GM21390 (cell line): ENCODE data around the gene MTHFS.

Source experiments
- ATAC-seq: cut with Tn5 transposase; IDR thresholded peaks from one replicate; pipeline ENCODE4 v1.9.1; 2021; ENCODE audit not compliant: unreplicated experiment

Gene MTHFS

GRCh38 chr15:79881254-79881653 lies 15.6 kb downstream of the MTHFS start:
- ATAC-seq: no peak

DNA sequence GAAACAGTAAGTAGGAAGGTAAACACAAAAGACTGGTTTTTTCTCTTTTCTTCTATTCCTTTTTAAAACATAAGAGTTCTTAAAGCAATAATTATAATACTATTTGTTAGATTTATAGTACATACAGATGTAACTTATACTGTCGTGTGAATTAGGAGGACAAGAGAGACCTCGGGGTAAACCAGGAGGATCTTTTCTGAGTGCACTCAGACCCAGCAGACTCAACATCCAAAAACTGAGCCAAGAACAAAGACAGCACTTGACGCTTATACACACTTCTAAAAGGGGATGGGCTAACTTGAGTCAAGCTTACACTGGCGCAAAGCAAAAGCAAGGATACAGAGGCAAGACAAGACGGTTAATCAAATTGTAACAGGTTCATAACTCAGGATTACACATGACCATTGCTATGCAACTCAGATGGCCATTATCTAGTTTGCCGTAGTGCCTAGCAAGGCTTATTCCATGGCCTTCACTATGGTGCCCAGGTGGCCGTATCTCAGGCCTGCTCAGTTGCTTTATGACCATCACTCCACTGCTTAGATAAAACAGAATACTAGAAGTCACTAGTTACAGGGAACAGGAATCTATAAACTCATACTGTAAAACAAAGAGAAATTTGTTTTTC lies 18.6 kb downstream of the MTHFS start:
- ATAC-seq: no peak

GRCh38 chr15:79875213-79875612 lies 21.6 kb downstream of the MTHFS start:
- ATAC-seq: no peak

- no peak for ATAC-seq
Measured at GRCh38 chr15:79874242-79874641, 22.6 kb downstream of the MTHFS start.

DNA sequence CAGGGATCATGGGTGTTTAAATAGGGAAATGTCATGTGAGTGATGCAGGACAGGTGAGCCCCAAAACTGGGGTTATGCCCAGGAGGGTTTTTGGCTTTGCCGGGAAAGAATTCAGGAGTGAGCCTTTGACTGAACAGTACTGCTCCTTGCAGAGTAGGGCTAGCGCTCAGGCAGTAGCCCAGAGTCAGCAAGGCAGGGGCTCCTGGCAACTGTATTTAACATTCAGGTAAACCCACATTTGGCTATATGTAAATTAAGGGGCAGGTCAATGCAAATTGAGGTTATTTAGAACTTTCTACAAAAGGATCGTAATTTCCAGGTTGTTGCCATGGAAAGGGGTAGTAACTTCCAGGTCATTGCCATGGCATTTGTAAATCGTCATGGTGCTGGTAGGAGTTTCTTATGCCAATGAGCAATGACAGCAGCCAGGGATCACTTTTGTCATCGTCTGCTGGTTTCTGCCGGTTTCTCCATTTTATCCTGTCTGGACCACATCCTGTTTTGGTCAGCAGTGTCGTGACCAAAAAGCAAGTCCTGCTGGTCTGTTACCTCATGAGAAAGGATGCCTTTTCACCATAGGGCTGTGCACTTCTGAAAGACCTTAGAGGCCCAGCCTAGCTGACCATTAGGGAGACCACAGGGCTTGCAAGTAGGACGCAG lies 24.3 kb downstream of the MTHFS start:
- ATAC-seq: no peak

GRCh38 chr15:79868554-79868953 lies 28.3 kb downstream of the MTHFS start:
- ATAC-seq: no peak

DNA sequence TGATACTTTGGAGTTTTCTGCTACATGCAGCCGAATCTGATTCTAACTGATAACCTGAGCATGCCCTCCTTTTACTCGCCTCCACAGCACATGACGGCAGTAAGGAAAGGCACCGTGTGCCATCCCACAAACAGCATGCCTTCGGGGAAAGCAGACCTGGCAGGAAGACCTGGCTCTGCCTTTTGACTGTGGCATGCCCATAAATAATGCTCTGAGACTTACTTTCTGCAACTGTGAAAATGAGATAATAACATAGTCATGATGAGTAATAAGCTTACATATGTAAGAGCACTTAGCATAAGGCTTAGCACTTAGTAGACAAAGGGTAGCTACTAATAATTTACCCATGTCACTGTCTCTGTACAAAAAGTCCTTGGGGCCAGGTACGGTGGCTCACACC lies 32.9 kb downstream of the MTHFS start:
- no peak for ATAC-seq

- no peak for ATAC-seq
Measured at GRCh38 chr15:79862191-79862590, 34.6 kb downstream of the MTHFS start.

DNA sequence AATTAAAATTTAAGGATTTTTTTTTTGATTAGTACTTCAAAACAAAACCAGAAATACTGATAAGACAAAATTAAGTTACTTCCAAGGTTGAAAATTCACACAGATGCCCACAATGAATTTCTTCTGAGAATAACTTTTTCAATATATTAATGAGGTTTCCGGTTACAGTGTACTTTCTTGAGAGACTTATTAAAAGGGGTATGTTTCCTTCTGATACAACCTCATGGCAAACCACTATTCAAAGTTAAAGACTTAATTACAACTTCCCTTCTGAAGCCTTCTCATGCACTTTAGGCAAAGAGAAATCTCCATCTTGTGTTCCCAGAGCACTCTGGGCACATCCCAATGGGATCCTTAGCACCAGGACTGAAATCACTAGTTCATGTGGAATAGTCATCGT lies 36.2 kb downstream of the MTHFS start:
- no peak for ATAC-seq

GRCh38 chr15:79858469-79858868 lies 38.3 kb downstream of the MTHFS start:
- ATAC-seq: no peak

DNA sequence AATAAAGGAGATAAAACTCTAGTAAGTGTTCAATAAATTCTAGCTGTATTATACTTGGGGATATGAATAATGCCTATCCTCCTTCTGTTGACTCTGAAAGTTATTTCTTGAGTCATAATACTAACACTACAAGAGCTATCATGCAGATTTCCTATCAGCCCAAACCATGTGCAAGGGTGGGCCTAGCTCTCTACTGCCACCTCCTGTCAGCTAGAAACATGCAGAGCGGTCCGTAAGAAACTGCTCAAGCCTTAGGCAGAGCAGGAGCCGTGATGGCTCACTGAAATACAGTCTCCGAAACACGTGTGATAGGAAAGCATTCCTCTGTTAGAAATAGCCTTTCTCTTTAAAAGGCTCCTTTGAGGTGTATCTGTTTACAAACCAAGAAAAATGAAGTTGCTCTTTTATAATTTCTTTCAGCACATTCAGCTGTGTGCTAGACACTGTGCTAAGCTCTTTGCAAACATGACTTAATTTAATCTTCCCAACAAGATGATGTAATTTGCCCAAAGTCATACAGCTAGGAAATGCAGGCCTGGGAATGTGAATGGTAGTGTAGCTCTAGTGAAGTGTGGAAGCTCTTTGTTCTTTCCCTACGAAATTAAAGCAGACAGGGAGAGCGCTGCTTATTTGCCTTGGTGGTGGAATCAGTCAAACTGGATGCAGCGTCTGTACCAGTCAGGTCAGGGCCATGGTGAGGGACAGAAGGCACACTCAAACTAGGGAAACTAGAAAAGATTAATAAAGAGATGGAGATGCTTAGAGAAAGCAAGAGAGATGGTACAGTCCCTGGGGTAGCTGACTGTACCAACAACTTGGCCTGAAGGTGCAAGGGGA lies 43.1 kb downstream of the MTHFS start:
- peak; percentile 90 for ATAC-seq

GRCh38 chr15:79849789-79850188 lies 47.0 kb downstream of the MTHFS start:
- no peak for ATAC-seq

DNA sequence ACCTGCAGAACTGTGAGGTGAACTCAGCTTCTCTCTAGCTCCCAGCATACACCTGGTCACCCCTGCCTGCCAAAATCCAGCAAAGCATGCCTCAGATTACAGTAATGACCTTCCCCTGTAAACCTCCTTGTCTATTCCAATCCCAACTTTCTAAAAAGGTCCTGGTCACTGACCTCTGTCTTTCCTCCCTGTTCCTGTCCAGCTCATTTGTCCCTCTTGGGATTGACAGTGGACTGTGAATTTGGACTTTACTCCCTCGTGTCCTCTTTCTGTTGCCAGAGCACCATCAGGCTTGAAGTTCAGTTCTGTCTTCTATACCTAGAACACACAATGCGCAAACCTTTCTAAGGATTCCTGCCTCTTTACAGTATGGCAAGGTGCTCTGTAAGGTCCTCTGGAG lies 50.3 kb downstream of the MTHFS start:
- ATAC-seq: no peak

- no peak for ATAC-seq
Measured at GRCh38 chr15:79844221-79844620, 52.6 kb downstream of the MTHFS start.

GRCh38 chr15:79837846-79838245 lies 59.0 kb downstream of the MTHFS start:
- no peak for ATAC-seq

- ATAC-seq: no peak
Measured at GRCh38 chr15:79834495-79834894, 62.3 kb downstream of the MTHFS start.

GRCh38 chr15:79832367-79833120 lies 64.3 kb downstream of the MTHFS start:
- ATAC-seq: no peak

- ATAC-seq: no peak
Measured at GRCh38 chr15:79831604-79832003, 65.2 kb downstream of the MTHFS start.

DNA sequence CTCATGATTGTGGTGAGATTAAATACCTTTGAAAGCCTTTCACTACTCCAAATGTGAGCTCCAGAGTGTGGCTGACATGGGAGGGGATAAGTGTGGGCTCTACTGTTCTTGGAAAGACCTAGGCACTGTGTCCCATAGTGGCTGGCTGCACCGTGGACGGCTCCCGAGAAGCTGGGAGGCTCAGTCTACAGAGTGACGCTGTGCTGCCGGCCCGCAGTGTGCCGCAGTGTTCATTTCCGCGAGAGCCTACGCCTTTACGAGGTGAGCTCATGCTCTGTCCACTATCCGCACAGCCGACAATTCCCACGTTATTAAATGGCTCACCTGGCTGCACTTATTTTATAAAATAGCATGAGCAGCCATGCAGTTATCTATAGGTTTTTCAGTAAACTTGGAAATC lies 66.9 kb downstream of the MTHFS start:
- no peak for ATAC-seq

DNA sequence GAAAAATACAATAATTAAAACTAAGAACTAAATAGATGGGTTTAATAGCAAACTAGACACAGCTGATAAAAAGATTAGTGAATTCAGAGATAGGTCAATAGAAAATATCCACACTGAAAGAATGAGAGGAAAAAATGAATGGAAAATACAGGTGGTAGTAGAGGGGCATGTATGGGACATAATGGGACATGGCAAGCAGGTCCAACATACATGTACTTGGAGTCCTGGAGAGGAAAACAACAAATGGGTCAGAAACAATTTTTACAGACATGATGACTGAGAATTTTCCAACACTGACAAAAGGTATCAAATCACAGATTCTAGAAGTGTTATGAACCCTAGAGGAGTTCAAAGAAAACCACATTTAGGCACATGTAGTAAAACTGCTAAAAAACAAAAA lies 68.4 kb downstream of the MTHFS start:
- ATAC-seq: no peak

DNA sequence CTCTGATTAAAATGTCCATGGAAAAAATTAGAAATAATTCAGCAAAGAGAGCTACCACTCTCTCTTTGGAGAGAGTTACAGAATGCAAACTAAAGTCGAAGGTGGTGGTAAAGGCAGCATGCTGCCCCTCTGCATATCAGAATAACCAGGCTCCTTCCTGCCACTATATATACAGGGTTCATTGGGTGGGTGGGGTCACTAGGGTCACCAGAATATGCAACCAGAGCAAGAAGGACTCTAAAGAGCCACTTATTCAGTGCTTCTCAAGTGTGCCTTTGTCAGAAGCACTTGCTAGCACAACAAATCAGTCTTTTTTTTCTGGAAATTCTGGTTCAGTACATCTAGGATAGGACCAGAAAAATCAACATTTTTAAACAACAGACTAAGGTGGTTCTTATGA lies 70.0 kb downstream of the MTHFS start:
- no peak for ATAC-seq
